ENCODE measurements around the gene LDLRAP1. TPM values are rescaled to one million over a fixed set of nuclear protein-coding genes. Genes with fewer than 3 reads are reported as not detected.
"Not testable (repeated sequence)": the region's sequence is repeated elsewhere in the genome, so short reads cannot be mapped to it uniquely, and the experiment has no call there.

Gene LDLRAP1
- total RNA-seq, 3 donors from 2014 or later: 7.6 to 11.4 (median 9.2) TPM

- H3K9me3 Mint-ChIP-seq: no peaks in the 10 kb centered on the region
- DNase-seq: no peak
- ATAC-seq: no peak
- no peaks in the 10 kb centered on the region for H3K27me3 Mint-ChIP-seq (ENCODE audit: low read depth)
- no peaks in the 10 kb centered on the region for H3K4me1 Mint-ChIP-seq (ENCODE audit: low read depth)
- no peak overlapping the region for H3K4me3 Mint-ChIP-seq
- H3K36me3 Mint-ChIP-seq (ENCODE audit: insufficient read depth): no peaks in the 10 kb centered on the region
Observed at GRCh38 chr1:25579292-25580252, 36.2 kb downstream of the LDLRAP1 start.

- H3K4me3 Mint-ChIP-seq: no peak overlapping the region
- ATAC-seq: no peak
- no peaks in the 10 kb centered on the region for H3K9me3 Mint-ChIP-seq
- H3K36me3 Mint-ChIP-seq (ENCODE audit: insufficient read depth): no peaks in the 10 kb centered on the region
- no peak for DNase-seq
- H3K27me3 Mint-ChIP-seq (ENCODE audit: low read depth): no peaks in the 10 kb centered on the region
- peaks cover 3% of the 10 kb centered on the region for H3K4me1 Mint-ChIP-seq (ENCODE audit: low read depth)
Observed at GRCh38 chr1:25580927-25581326, 37.5 kb downstream of the LDLRAP1 start.

- DNase-seq (no peak), ATAC-seq (no peak)
- no peak overlapping the region for H3K4me3 Mint-ChIP-seq
- no peaks in the 10 kb centered on the region for H3K36me3 Mint-ChIP-seq (ENCODE audit: insufficient read depth)
- H3K4me1 Mint-ChIP-seq (ENCODE audit: low read depth): peaks cover 3% of the 10 kb centered on the region
- no peaks in the 10 kb centered on the region for H3K9me3 Mint-ChIP-seq
- H3K27me3 Mint-ChIP-seq (ENCODE audit: low read depth): no peaks in the 10 kb centered on the region
Observed at GRCh38 chr1:25581764-25582163, 38.4 kb downstream of the LDLRAP1 start.

GRCh38 chr1:25583519-25584370, 40.3 kb downstream of the LDLRAP1 start:
- Mint-ChIP-seq H3K9me3 (no peaks in the 10 kb centered on the region), H3K4me1 (ENCODE audit: low read depth) (peaks cover 8% of the 10 kb centered on the region), H3K27me3 (ENCODE audit: low read depth) (no peaks in the 10 kb centered on the region), H3K4me3 (no peak overlapping the region), H3K36me3 (ENCODE audit: insufficient read depth) (no peaks in the 10 kb centered on the region)
- DNase-seq: no peak
- no peak for ATAC-seq

- no peak for DNase-seq
- Mint-ChIP-seq H3K36me3 (ENCODE audit: insufficient read depth) (no peaks in the 10 kb centered on the region), H3K9me3 (no peaks in the 10 kb centered on the region), H3K27me3 (ENCODE audit: low read depth) (no peaks in the 10 kb centered on the region), H3K4me3 (no peak overlapping the region), H3K4me1 (ENCODE audit: low read depth) (peaks cover 15% of the 10 kb centered on the region)
- no peak for ATAC-seq
Observed at GRCh38 chr1:25586181-25586588, 42.8 kb downstream of the LDLRAP1 start.

GRCh38 chr1:25587290-25587689, 43.9 kb downstream of the LDLRAP1 start:
- no peak for DNase-seq
- H3K36me3 Mint-ChIP-seq (ENCODE audit: insufficient read depth): no peaks in the 10 kb centered on the region
- H3K4me3 Mint-ChIP-seq: no peak overlapping the region
- H3K9me3 Mint-ChIP-seq: no peaks in the 10 kb centered on the region
- H3K4me1 Mint-ChIP-seq (ENCODE audit: low read depth): peaks cover 15% of the 10 kb centered on the region
- ATAC-seq: no peak
- no peaks in the 10 kb centered on the region for H3K27me3 Mint-ChIP-seq (ENCODE audit: low read depth)

GRCh38 chr1:25588224-25588623, 44.8 kb downstream of the LDLRAP1 start:
- not testable (repeated sequence) for H3K27me3 Mint-ChIP-seq (ENCODE audit: low read depth); DNase-seq; H3K9me3 Mint-ChIP-seq; ATAC-seq; H3K4me3 Mint-ChIP-seq; H3K36me3 Mint-ChIP-seq (ENCODE audit: insufficient read depth)
- H3K4me1 Mint-ChIP-seq (ENCODE audit: low read depth): peaks cover 15% of the 10 kb centered on the region

- H3K27me3 Mint-ChIP-seq (ENCODE audit: low read depth); H3K4me3 Mint-ChIP-seq; H3K9me3 Mint-ChIP-seq; H3K36me3 Mint-ChIP-seq (ENCODE audit: insufficient read depth); ATAC-seq; DNase-seq: not testable (repeated sequence)
- peaks cover 15% of the 10 kb centered on the region for H3K4me1 Mint-ChIP-seq (ENCODE audit: low read depth)
Observed at GRCh38 chr1:25588786-25589185, 45.4 kb downstream of the LDLRAP1 start.

GRCh38 chr1:25590096-25590824, 46.9 kb downstream of the LDLRAP1 start:
- ATAC-seq (no peak), DNase-seq (no peak)
- Mint-ChIP-seq H3K9me3 (no peaks in the 10 kb centered on the region), H3K36me3 (ENCODE audit: insufficient read depth) (no peaks in the 10 kb centered on the region), H3K4me3 (no peak overlapping the region), H3K27me3 (ENCODE audit: low read depth) (no peaks in the 10 kb centered on the region), H3K4me1 (ENCODE audit: low read depth) (peaks cover 11% of the 10 kb centered on the region)

GRCh38 chr1:25593861-25594260, 50.5 kb downstream of the LDLRAP1 start:
- Mint-ChIP-seq H3K4me1 (ENCODE audit: low read depth) (peaks cover 7% of the 10 kb centered on the region), H3K9me3 (peaks cover 2% of the 10 kb centered on the region), H3K36me3 (ENCODE audit: insufficient read depth) (peaks cover 3% of the 10 kb centered on the region), H3K27me3 (ENCODE audit: low read depth) (no peaks in the 10 kb centered on the region), H3K4me3 (no peak overlapping the region)
- ATAC-seq (no peak), DNase-seq (no peak)

- ATAC-seq (no peak), DNase-seq (no peak)
- Mint-ChIP-seq H3K27me3 (ENCODE audit: low read depth) (no peaks in the 10 kb centered on the region), H3K9me3 (peaks cover 5% of the 10 kb centered on the region), H3K36me3 (ENCODE audit: insufficient read depth) (peaks cover 5% of the 10 kb centered on the region), H3K4me3 (no peak overlapping the region), H3K4me1 (ENCODE audit: low read depth) (peaks cover 7% of the 10 kb centered on the region)
Observed at GRCh38 chr1:25594971-25595370, 51.6 kb downstream of the LDLRAP1 start.

GRCh38 chr1:25596641-25597040, 53.2 kb downstream of the LDLRAP1 start:
- not testable (repeated sequence) for H3K4me3 Mint-ChIP-seq; H3K4me1 Mint-ChIP-seq (ENCODE audit: low read depth); H3K9me3 Mint-ChIP-seq; DNase-seq; H3K27me3 Mint-ChIP-seq (ENCODE audit: low read depth); ATAC-seq; H3K36me3 Mint-ChIP-seq (ENCODE audit: insufficient read depth)

- Mint-ChIP-seq H3K27me3 (ENCODE audit: low read depth) (no peaks in the 10 kb centered on the region), H3K4me1 (ENCODE audit: low read depth) (no peaks in the 10 kb centered on the region)
- ATAC-seq: no peak
Observed at GRCh38 chr1:25598879-25599278, 55.5 kb downstream of the LDLRAP1 start.

GRCh38 chr1:25599969-25600610, 56.7 kb downstream of the LDLRAP1 start:
- ATAC-seq (no peak), DNase-seq (no peak)
- Mint-ChIP-seq H3K27me3 (ENCODE audit: low read depth) (no peaks in the 10 kb centered on the region), H3K4me3 (no peak overlapping the region), H3K9me3 (peaks cover 5% of the 10 kb centered on the region), H3K36me3 (ENCODE audit: insufficient read depth) (peaks cover 5% of the 10 kb centered on the region), H3K4me1 (ENCODE audit: low read depth) (no peaks in the 10 kb centered on the region)

More at GRCh38 chr1:25598879-25599278, 55.5 kb downstream of the LDLRAP1 start:
- Mint-ChIP-seq H3K36me3 (ENCODE audit: insufficient read depth) (peaks cover 5% of the 10 kb centered on the region), H3K4me3 (no peak overlapping the region), H3K9me3 (peaks cover 5% of the 10 kb centered on the region)
- DNase-seq: no peak

Data from activated T-cell treated with anti-CD3 and anti-CD28 coated beads, Interleukin-2, amount 50 U/mL, for 4 hours (primary cell).